22Rv1 (cell line): ENCODE data around the gene GID8.

Source experiments
- CTCF ChIP-seq: fragments of 450-650 bp; IDR thresholded peaks from 2 replicates; pipeline ENCODE4 v1.5.1; 2017; ENCODE audit warnings: mild to moderate bottlenecking
- ZFX ChIP-seq: fragments of 450-650 bp; IDR thresholded peaks from 2 replicates; pipeline ENCODE4 v1.6.1; 2017; ENCODE audit warnings: antibody characterized with exemption, borderline replicate concordance

- TF ChIP-seq CTCF: peak; percentile 21; the same call in 1 of the 2 replicates
- TF ChIP-seq ZFX: no peak
These were observed 44.2 kb upstream of the GID8 start for GRCh38 chr20:62893700-62894099.
